K562 (cell line): ENCODE data around the gene ENTPD5. TPM values are rescaled to one million over a fixed set of nuclear protein-coding genes. Genes with fewer than 3 reads are reported as not detected.

Source experiments
- ATAC-seq: fragments of 200-7000 bp; cut with Tn5 transposase; 3 replicates; pipeline ENCODE4 v1.9.1; 2020; ENCODE audit warnings: moderate library complexity
- BruUV-seq: library from RNA; stranded (reverse); fragments of 400-500 nt; replicated peaks from 2 replicates; lab custom pipeline; 2021; lab: Mats Ljungman, UMichigan
- CTCF ChIA-PET: fragments of 300-600 bp; formaldehyde crosslinking; extraction: SDS; loops from one replicate; lab custom pipeline; 2021; ENCODE audit warnings: low intra/inter-chr PET ratio; lab: Yijun Ruan, JAX
- POLR2A ChIA-PET: fragments of 300-600, 350-650 bp; sonication (Branson Sonifier 250); formaldehyde crosslinking; extraction: SDS; loops from one replicate; lab custom pipeline; 2021; ENCODE audit warnings: antibody characterized with exemption, inconsistent platforms; lab: Yijun Ruan, JAX
- DNase-seq, 4 experiments: peaks; one replicate each; pipeline versions ENCODE4 v3.0.0 to v3.0.0-alpha.2; 2011 to 2018; ENCODE audit warnings: low spot score in 3 of 4, mixed read lengths in 3 of 4; ENCODE audit errors: extremely low read depth in 1 of 4
- FAIRE-seq: peaks from 2 replicates; lab custom pipeline; 2011; peaks lifted over from hg19 to GRCh38; lab: Jason Lieb, UNC
- H2AFZ ChIP-seq: 2 replicates; pipeline ENCODE4 v1.6.0; 2011; ENCODE audit warnings: low read depth, low read length, control low read depth, inconsistent platforms
- H3K27ac ChIP-seq: fragments of 200-600 bp; 3 replicates; pipeline ENCODE4 v1.8.0; 2011; ENCODE audit warnings: low read depth, mild to moderate bottlenecking, control low read depth, inconsistent platforms, low read length, moderate library complexity, mixed read lengths; ENCODE audit errors: extremely low read depth
- H3K27me3 ChIP-seq, 2 experiments: fragments of 300-600 bp in 1 of 2; 2 replicates in 1 of 2; 3 replicates in 1 of 2; pipeline versions ENCODE4 v1.6.0 to v1.8.0; 2011; ENCODE audit warnings: inconsistent platforms in 2 of 2, low read length in 2 of 2, mild to moderate bottlenecking in 1 of 2, mixed read lengths in 1 of 2, moderate library complexity in 1 of 2; ENCODE audit not compliant: control insufficient read depth in 2 of 2, insufficient read depth in 2 of 2
- H3K36me3 ChIP-seq: fragments of 300-600 bp; 3 replicates; pipeline ENCODE4 v1.8.0; 2011; ENCODE audit warnings: mild to moderate bottlenecking, low read length, inconsistent platforms; ENCODE audit not compliant: control insufficient read depth, insufficient read depth
- H3K4me1 ChIP-seq, 2 experiments: fragments of 200-600 bp in 1 of 2; replicated peaks in 1 of 2; 2 replicates in 1 of 2; 3 replicates in 1 of 2; pipeline versions ENCODE4 v1.5.1 to v1.8.0; 2011; ENCODE audit warnings: inconsistent platforms in 2 of 2, low read length in 2 of 2, mild to moderate bottlenecking in 1 of 2, mixed read lengths in 1 of 2, moderate library complexity in 1 of 2; ENCODE audit not compliant: control insufficient read depth in 2 of 2, insufficient read depth in 2 of 2
- H3K4me2 ChIP-seq: 2 replicates; pipeline ENCODE4 v1.6.1; 2011; ENCODE audit warnings: low read length, control low read depth, inconsistent platforms, mixed read lengths; ENCODE audit not compliant: insufficient read depth
- H3K4me3 ChIP-seq: fragments of 200-600 bp; sonication (generic), shearing (Covaris generic); 2 replicates; pipeline ENCODE4 v1.5.1; 2016; ENCODE audit warnings: control low read depth, inconsistent platforms
- H3K79me2 ChIP-seq: fragments of 200-600 bp; 3 replicates; pipeline ENCODE4 v1.8.0; 2011; ENCODE audit warnings: low read length, inconsistent platforms; ENCODE audit not compliant: control insufficient read depth, insufficient read depth
- H3K9ac ChIP-seq, 2 experiments: 2 replicates each; pipeline versions ENCODE4 v1.6.0 to v1.6.1; 2011; ENCODE audit warnings: low read depth in 2 of 2, low read length in 2 of 2, control low read depth in 1 of 2, inconsistent platforms in 1 of 2, mild to moderate bottlenecking in 1 of 2, mixed read lengths in 1 of 2; ENCODE audit not compliant: insufficient read depth in 1 of 2
- H3K9me1 ChIP-seq: one replicate; pipeline ENCODE4 v1.6.0; 2011; ENCODE audit warnings: inconsistent platforms, mild to moderate bottlenecking, low read length, moderate library complexity; ENCODE audit not compliant: control insufficient read depth, insufficient read depth
- H3K9me3 ChIP-seq: replicated peaks from 2 replicates; pipeline ENCODE4 v1.5.1; 2011; ENCODE audit warnings: low read depth, low read length, inconsistent platforms; ENCODE audit not compliant: control insufficient read depth, insufficient read depth
- H4K20me1 ChIP-seq: replicated peaks from 2 replicates; pipeline ENCODE4 v1.6.1; 2011; ENCODE audit warnings: low read length, inconsistent platforms, mixed read lengths; ENCODE audit not compliant: control insufficient read depth, insufficient read depth
- CBX8 ChIP-seq: fragments of 200-600 bp; sonication (generic); IDR thresholded peaks from 2 replicates; pipeline ENCODE4 v1.6.1; 2012; ENCODE audit warnings: borderline replicate concordance, mixed run types, low read depth, mild to moderate bottlenecking, moderate library complexity, mixed read lengths, low read length, control low read depth, inconsistent platforms; ENCODE audit not compliant: poor library complexity, severe bottlenecking; ENCODE audit errors: extremely low read depth
- HIVEP1 ChIP-seq: fragments of 250-450 bp; sonication (Bioruptor Pico); IDR thresholded peaks from 2 replicates; pipeline ENCODE4 v1.4.0; 2020; ENCODE audit warnings: mild to moderate bottlenecking
- ILK ChIP-seq: fragments of 450-650 bp; IDR thresholded peaks from 2 replicates; pipeline ENCODE4 v1.6.1; 2016; ENCODE audit warnings: missing genetic modification characterization, low read depth, mild to moderate bottlenecking, missing compliant biosample characterization, moderate library complexity, borderline replicate concordance
- PATZ1 ChIP-seq: fragments of 250-450 bp; sonication (Bioruptor Pico); IDR thresholded peaks from 2 replicates; pipeline ENCODE4 v1.5.0; 2020; ENCODE audit warnings: mild to moderate bottlenecking, borderline replicate concordance
- POLR3G ChIP-seq: IDR thresholded peaks from 2 replicates; pipeline ENCODE4 v1.6.1; 2011; ENCODE audit not compliant: insufficient read length, insufficient replicate concordance; ENCODE audit errors: extremely low read depth
- RFX7 ChIP-seq: fragments of 250-450 bp; sonication (Bioruptor Pico); IDR thresholded peaks from 2 replicates; pipeline ENCODE4 v1.5.1; 2021; ENCODE audit warnings: mild to moderate bottlenecking
- TAF1 ChIP-seq: IDR thresholded peaks from 2 replicates; pipeline ENCODE4 v1.6.1; 2011; ENCODE audit warnings: mild to moderate bottlenecking, low read length, moderate library complexity; ENCODE audit not compliant: insufficient read depth, control insufficient read depth, severe bottlenecking; ENCODE audit errors: extremely low read depth
- TFAP4 ChIP-seq: sonication (generic); formaldehyde crosslinking; IDR thresholded peaks from 2 replicates; pipeline ENCODE4 v1.8.0; 2022; ENCODE audit warnings: missing genetic modification reagents, mild to moderate bottlenecking, moderate library complexity, borderline replicate concordance
- ZNF561 ChIP-seq: fragments of 450-650 bp; formaldehyde crosslinking; conservative IDR thresholded peaks from 2 replicates; pipeline ENCODE4 v1.4.0; 2020; ENCODE audit warnings: mild to moderate bottlenecking, moderate library complexity
- WGBS: fragments of 100-300 bp; shearing (Covaris generic); methylation state at CpG from one replicate; pipeline ENCODE4 v1.1.6; 2016; ENCODE audit warnings: low coverage, mixed read lengths; ENCODE audit not compliant: insufficient coverage; ENCODE audit errors: missing lambda C conversion rate; 5-methylcytosine and 5-hydroxymethylcytosine counted together
- in situ Hi-C: fragments of 300-500 bp; cut with MboI; formaldehyde crosslinking; loops from 4 replicates; pipeline ENCODE4 v1.15.0; 2018; ENCODE audit warnings: inconsistent platforms, mixed read lengths
- intact Hi-C: fragments of 100-400 bp; cut with micrococcal nuclease; formaldehyde crosslinking; loops from 2 replicates; pipeline ENCODE4 v1.14.2; 2022
- polyA plus RNA-seq, 8 experiments: library from polyadenylated mRNA; depleted of rRNA in 4 of 8; stranded (reverse) in 5 of 8; unstranded in 3 of 8; fragments of >200 nt; fragmentation: Nextera tagmentation in 2 of 8; fragmentation: Illumina TruSeq in 1 of 8; extraction: Ambion mirVana in 2 of 8; extraction: Trizol in 1 of 8; gene quantifications; 2 replicates each; pipeline versions ENCODE4 v1.2.1 to v1.2.3, GENCODE V29; 2011 to 2014; ENCODE audit warnings: inconsistent platforms in 1 of 8, missing spikeins in 1 of 8
- total RNA-seq, 7 experiments: library from RNA; depleted of rRNA in 6 of 7; stranded (reverse); fragments of >200 nt in 6 of 7; fragmentation: Illumina TruSeq in 2 of 7; extraction: Trizol in 2 of 7; gene quantifications; 2 replicates each; pipeline versions ENCODE4 v1.2.1 to v1.2.3, GENCODE V29; 2011 to 2021; ENCODE audit warnings: low replicate concordance in 1 of 7
- TF ChIP-seq, protein P1 (sequence below): IDR thresholded peaks from 2 replicates; pipeline ENCODE4 v1.6.1; 2012; ENCODE audit warnings: low read depth, low read length, improper control_type of control experiment, borderline replicate concordance

ENTPD5 gene
- total and polyA plus RNA-seq, 9 of the 15 experiments (the other 6 are each of a cell fraction or from before 2014, with no cell fraction given), result 2.7 to 15.3 (median 10.3) TPM

GRCh38 chr14:73913256-73913655 lies 105.8 kb downstream of the ENTPD5 start (continued):
- TF ChIP-seq, protein P1, sequence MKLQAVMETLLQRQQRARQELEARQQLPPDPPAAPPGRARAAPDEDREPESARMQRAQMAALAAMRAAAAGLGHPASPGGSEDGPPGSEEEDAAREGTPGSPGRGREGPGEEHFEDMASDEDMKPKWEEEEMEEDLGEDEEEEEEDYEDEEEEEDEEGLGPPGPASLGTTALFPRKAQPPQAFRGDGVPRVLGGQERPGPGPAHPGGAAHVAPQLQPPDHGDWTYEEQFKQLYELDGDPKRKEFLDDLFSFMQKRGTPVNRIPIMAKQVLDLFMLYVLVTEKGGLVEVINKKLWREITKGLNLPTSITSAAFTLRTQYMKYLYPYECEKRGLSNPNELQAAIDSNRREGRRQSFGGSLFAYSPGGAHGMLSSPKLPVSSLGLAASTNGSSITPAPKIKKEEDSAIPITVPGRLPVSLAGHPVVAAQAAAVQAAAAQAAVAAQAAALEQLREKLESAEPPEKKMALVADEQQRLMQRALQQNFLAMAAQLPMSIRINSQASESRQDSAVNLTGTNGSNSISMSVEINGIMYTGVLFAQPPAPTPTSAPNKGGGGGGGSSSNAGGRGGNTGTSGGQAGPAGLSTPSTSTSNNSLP, result no peak
- TF ChIP-seq PATZ1, result no peak
- TF ChIP-seq, all 486 proteins: peak for 0

GRCh38 chr14:73909681-73910080 lies 109.4 kb downstream of the ENTPD5 start:
- Histone ChIP-seq H4K20me1 (no peaks in the 10 kb centered on the region), H3K9me1 (no peaks in the 10 kb centered on the region), H3K36me3 (peaks cover 81% of the 10 kb centered on the region), H3K4me1 (no peaks in the 10 kb centered on the region), H2AFZ (no peak overlapping the region), H3K27me3 (no peaks in the 10 kb centered on the region), H3K4me3 (no peak overlapping the region), H3K9me3 (no peaks in the 10 kb centered on the region), H3K27ac (no peak overlapping the region), H3K4me2 (no peak overlapping the region), H3K9ac (no peak overlapping the region), H3K79me2 (no peaks in the 10 kb centered on the region)
- TF ChIP-seq TFAP4 (CRISPR knock-in tag) (no peak), TAF1 (no peak), HIVEP1 (no peak), ILK (tag) (no peak), CBX8 (no peak), ZNF561 (CRISPR knock-in tag) (no peak), POLR3G (no peak), RFX7 (CRISPR knock-in tag) (no peak)
- CTCF ChIA-PET, result no interaction called here
- BruUV-seq, result no TSS peak
- ATAC-seq (no peak), DNase-seq (no peak), FAIRE-seq (no peak)
- in situ Hi-C loops (no loop called here), intact Hi-C loops (no loop called here)
- WGBS, result 100% methylated on average over 1 of the region's 1 CpG
- POLR2A ChIA-PET, result no interaction called here
